NCI-H69 (cell line): Measurements from ENCODE around the gene CADPS2.

Source experiments
- DNase-seq: peaks from one replicate; lab custom pipeline; 2025; lab: John Stamatoyannopoulos, UW

CADPS2 gene

DNA sequence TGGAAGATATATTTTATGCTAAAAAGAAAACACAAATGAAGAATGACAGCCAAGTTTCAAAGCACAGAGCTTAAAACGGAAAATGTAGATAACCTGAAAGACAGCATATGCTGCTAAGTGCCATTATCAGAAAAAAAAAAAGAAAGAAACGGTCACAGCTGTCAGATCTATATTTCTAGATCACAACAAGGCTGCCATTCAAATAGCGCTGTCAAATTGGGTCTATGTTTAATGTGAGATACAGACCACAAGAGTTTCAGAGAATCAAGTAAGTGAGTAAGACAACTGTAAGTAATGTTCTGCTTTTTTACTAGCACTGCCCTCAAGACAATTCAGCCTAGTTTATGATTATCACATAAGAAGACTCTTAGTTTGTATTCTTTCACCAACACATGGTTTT, 117.4 kb downstream of the CADPS2 start:
- DNase-seq = peak; percentile 18

DNA sequence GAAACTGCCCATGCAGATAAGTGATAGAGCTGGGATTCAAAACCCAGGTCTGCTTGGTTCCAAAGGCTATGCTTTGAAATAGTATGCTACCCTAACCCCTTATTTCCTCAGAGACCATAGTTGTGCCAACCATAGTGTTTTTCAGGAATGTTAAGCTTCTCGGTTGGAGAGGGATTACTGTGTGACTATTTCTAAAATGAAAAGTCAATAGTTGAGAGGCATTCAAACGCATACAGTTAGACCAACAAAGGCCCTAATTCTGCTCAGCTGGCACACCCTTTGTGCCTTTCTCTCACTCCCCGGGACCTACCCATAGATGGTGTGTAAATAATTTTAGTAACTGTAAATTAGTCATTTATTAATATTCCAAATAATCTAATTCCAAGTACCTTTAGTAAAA, 118.9 kb downstream of the CADPS2 start:
- peak; percentile 59 for DNase-seq

DNA sequence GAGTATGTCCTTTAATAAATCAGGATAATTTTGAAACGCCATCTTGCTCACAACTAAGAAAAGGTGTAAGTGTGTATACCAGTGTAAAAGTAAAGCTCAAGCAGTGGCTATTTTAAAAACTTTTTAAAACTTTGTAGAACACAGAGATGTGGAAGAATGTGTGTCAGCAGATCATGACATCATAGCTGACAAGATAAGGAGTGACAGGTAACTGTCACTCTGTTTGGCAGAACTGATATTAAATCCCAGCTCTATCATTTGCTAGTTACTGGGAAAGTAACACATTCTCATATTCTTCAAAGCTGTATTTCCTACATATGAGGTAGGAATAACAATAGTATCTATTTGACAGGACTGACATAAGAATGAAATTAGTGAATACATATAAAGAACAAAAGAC, 119.7 kb downstream of the CADPS2 start:
- DNase-seq = no peak

DNA sequence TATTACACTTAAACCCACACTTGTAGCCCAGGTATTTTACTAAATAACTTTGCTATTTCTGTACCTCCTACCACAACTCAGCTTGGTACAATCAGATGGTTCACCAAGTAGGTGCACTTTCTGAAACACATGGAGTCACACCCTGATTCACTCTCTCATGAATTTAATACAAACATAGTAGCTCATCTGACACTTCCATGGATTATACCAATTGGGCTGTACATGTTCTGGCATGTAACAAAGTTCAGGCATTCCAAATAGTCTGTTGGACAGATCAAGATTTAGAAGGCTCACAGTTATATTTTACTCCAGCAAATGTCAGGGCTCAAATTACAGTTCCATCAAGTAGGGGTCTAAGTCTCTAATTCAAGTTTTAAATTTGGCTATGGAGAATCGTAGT, 121.4 kb downstream of the CADPS2 start:
- DNase-seq = no peak

DNA sequence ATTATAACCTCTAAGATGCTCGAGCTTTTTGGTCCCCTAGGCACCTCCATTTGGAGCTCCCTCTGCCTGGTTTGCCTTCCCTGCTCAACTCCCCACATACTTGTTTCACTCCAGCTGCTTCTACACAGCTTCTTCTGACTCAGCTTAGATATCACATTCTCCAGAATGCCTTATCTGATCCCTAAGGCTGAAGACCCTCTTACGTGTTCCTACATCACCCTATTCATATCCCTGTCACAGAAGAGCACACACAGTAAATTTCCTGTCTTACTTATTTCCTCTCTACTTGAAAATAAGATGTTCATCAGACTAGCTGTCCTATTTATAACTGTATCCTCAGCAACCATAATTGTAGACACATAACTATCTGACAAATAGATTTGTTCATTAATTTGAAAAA, 122.2 kb downstream of the CADPS2 start:
- no peak for DNase-seq

DNA sequence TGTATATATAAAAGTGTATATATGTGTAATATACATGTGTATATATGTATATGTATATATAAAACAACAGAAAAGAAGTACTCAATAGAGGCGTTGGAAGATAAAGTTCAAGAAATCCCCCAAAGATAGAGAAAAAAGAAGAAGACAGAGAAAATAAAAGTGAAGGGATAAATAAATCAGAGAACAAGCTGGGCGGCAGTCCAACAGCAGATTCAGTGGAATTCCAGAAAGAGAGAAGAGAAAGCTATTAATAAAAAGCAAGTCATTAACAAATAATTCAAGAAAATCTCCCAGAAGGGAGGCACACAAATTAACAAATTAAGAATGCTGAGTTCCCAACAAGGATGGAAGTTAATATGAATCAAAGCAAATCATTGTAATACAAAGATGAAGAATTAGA, 124.2 kb downstream of the CADPS2 start:
- DNase-seq = no peak

DNA sequence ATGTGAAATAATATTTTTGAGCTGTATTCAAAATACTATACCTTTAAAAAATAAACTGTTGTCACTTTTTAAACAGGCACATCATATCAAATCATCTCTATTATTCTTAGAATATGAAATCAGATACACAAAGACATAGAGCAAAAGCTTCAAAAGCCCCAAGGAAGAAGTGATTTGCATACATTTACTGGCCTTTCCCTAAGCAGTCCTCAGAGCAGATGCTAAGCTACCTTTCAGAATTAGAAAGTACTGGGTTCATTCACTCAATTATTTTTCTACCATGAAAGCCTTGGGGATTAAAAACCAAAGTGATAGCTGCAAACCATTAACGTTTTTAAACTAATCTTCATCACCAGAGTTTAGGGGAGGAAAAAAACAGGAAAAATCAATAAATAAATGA, 127.8 kb downstream of the CADPS2 start:
- no peak for DNase-seq

DNA sequence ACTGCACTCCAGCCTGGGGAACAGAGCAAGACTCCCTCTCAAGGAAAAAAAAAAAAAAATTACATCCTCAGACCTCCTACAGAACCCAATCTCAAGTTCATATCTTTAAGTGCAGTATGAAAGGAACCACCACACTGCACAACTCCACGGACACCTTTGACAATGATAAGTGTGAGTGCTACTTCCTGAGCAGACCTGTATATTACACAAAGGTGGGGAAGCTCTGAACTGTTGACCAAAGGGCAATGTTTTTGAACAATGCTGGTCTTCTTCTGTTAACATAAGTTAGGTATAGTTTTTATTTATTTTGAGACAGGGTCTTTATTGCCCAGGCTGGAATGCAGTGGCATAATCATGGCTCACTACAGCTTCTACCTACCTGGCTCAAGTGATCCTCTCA, 129.4 kb downstream of the CADPS2 start:
- no peak for DNase-seq

DNA sequence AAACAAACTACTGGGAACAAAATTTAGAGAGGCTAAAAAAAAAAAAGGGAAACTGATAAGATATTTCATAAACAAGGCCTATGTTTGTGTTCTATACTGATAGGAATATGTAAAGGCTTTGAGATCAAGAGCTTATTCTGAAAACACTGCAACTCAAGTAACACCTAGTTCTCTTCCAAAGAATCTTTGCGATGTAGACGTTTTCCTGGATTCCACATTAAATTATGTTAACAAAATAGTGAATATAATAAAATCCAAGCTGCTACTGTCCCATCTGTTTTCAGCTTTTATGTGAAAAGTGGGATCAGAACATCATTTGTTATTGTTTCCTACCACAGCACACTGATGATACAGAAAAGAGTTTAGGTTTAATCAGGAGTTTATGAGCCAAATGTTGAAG, 130.6 kb downstream of the CADPS2 start:
- DNase-seq = no peak

DNA sequence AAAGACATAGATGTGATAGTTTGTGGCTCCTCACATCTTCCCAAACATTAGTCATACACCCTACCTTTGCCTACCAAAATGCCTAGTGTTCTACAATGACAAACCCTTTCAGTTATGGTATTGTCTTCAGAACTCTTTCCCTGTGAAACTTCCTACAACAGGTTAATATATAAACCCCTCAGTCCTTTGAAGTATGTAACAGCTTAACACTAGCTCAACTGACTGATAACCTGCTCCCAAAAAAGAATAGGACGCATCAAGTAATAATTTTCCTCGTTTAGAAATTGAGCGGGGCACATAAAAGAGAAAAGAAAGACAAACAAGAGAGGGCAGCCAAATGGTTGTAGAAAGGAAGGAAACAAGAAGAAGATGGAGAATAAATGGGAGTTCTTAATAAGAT, 133.7 kb downstream of the CADPS2 start:
- no peak for DNase-seq

DNA sequence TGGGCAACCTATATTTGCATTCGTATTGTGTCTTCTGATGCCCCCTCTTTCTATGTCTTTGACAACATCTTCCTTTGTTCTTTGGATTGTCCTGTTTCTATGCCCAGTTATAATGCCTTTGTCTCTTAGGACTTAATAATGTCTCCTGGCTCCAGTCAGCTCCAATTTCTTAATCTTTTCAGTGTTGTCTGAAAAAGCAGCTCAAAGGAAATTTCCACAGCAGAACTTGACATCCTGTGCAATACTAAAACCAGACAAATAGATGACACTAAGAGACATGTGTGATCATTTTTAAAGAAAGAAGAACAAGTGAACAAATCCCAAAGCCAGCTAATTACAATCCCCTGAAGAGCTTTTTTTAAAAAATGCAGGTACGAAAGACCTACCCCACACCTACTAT, 135.9 kb downstream of the CADPS2 start:
- DNase-seq = peak; percentile 33

DNA sequence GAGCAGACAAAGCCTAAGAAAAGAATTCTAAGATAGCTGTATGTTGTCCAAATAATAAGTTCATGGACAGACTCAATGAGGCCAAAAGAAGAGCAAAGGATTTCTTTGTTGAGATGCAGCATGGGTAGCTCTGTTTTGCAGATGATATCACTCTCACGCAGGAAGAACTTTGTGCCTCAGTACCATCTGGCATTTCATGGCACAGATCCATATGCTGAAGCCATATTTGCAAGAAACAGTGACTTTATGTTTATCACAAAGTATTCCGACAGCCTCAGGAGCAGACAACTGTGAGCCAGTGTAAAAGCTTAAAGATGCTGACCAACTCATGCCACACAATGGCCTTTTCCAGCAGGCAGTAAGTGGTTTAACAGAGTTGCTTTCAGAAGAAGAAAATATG, 138.1 kb downstream of the CADPS2 start:
- DNase-seq = peak; percentile 67

DNA sequence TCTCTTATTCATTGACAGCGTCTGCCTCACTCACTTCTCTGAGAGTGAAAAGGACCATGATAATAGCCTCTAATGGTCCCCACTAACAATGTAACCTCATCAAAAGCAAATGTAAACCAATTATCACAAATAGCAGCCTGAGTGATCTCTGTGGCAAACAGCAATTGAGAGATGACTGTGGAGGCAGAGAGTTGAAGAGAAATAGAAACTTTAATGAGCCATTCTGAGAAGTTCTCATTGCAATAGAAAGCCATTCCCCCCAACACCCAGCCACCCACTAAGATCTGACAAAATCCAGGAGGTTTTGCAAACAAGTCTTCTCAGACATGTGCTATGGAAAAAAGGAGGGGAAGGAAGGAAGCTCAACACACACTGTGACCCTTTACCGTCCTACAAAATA, 139.3 kb downstream of the CADPS2 start:
- DNase-seq = peak; percentile 95

DNA sequence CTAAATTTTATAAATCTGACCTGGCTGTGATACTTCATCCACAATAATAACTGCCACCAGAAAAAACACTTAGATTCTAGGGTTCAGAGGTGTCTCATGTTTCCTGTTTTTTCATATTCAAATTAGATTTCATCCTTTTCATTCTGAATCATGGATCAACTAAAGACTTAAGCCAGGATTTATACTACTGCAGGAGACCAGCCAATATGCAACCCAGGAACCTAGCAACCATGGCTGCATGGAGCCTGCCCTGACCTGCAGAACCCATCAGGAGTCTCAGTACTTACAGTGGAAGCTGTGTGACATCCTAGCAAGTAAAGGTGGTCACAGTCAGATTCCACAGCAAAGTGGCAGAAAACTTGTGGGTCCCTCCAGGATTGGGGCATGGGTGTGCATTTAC, 143.0 kb downstream of the CADPS2 start:
- peak; percentile 81 for DNase-seq

DNA sequence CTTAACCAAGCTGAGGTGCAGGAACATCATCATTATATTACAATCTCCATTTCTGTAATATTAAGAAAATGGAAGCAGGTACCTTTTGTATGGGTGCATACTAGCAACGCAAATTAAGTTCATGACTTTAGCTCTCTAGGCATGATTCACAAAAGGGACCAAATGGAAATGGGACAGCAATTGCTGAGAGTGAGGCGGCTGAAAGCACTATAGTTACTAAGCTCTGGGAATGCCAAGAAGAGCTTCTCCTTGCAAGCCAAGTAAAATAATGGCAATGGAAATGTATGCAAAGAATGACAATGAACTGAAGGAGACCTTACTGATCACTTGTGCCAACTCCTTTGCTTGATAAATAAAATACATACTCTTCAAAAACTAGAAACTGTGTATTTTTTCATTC, 147.3 kb downstream of the CADPS2 start:
- DNase-seq = no peak

DNA sequence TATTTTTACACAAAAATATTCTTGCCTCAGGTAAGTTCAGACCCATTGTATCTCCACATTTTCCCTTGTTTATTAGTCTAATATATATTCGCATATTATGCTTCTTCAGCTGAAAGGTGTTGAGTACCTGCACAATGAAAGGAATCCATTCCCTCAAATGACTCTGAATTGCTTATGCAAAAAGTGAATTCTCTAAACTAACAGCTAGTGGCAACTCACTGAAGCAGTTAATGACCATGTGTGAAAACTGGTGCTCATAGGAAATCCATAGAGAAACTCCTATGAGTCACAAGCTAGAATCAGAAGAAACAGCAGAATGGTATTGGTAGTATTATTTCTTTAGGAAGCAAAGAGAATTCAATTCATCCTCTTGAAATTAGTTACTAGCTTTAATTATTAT, 150.1 kb downstream of the CADPS2 start:
- no peak for DNase-seq

DNA sequence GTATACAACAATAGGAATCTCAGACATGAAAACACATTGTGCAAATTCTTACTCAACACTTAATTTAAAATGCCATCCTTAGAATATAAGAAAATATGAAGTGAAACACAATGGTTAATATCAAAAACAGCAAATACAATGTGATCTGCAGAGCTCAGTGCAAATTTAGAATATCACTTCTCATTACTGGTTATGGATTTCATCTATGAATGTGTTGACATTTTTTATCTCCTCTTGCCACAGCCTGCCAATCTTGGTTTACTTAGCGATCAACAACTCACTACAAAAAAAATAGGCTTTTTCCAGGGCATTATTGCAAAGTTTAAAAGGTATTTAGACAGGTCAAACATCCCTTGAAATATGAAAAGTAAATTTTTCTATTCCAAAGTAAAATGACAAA, 158.5 kb downstream of the CADPS2 start:
- DNase-seq = no peak

DNA sequence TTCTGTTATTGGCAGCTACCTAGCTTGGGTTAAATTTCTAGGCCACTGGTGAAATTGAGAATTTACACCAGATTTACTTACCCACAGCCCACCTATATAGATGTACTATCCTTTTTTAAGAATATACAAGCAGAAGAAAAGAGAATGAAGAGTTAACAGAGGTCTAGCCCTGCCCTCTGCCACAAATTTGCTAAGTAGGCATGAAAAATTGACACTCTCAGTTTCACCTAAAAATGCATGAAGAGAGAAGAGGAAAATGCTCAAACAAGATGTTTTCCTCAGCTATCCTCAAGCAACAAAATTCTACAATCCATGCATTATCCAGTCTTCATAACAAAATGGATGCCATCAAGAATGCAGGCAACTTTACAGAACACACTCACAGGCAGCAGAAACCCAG, 158.9 kb downstream of the CADPS2 start:
- no peak for DNase-seq

DNA sequence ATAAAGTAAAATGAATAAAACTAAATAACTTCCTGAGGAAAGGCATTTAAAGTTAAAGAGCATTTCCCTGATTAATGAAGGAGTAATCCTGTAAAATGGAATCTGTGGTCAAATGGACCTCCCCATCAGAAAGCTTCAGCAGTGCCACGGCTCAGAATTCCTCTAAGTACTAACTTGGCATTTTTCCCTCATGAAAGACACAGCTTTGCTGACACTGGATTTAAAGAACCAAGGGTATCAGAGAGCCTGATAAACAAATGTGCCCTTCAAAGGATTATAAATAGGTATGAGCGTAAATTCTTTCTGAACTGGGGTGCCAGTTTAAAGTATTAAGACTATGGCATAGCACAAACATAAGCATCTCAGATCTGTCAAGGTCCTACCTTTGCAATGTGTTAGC, 159.4 kb downstream of the CADPS2 start:
- DNase-seq = peak; percentile 22

DNA sequence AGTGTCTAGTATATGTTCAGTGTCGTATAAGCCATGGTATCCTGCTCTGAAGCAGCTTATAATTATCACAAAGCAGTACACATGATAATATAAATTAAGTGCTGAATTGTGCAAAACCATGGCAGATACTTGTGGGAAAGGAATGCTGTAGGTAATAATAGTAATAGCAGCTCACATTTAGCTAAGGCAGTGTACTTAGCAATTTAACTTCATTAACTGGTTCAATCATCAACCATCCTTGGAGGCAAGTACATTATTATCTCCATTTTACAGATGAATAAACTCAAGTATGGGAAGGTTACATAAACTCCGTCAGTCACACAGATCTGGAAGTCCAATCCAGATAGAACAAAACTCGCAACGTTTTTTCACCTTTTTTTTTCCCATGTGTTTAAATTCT, 161.9 kb downstream of the CADPS2 start:
- DNase-seq = no peak

DNA sequence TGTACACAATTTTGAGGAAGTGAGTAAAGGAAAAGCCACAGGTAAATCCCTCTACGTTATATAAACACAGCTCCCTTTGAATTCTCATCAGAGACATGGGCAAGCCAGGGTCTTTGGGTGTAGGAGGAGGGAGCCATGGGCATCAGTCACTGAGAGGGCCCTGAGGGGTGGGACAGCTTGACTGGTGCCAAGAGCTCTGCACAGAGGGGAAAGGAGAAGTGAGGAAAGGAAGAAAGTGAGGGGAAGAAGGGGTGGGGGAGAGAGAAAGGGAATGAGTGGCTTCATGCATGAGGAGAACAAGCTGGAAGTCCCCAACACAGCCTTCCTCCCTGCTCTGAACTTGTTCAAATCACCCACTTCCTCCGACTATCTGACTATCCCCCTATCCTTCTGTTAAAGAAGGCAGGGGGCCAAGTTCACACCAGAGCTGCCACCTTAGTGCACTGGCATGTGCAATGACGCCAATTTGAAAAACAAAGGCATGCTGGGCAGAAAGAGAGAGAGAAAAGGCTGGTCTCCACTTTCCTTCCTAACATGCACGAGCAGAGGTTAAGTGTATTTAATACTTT, 167.2 kb downstream of the CADPS2 start:
- no peak for DNase-seq

DNA sequence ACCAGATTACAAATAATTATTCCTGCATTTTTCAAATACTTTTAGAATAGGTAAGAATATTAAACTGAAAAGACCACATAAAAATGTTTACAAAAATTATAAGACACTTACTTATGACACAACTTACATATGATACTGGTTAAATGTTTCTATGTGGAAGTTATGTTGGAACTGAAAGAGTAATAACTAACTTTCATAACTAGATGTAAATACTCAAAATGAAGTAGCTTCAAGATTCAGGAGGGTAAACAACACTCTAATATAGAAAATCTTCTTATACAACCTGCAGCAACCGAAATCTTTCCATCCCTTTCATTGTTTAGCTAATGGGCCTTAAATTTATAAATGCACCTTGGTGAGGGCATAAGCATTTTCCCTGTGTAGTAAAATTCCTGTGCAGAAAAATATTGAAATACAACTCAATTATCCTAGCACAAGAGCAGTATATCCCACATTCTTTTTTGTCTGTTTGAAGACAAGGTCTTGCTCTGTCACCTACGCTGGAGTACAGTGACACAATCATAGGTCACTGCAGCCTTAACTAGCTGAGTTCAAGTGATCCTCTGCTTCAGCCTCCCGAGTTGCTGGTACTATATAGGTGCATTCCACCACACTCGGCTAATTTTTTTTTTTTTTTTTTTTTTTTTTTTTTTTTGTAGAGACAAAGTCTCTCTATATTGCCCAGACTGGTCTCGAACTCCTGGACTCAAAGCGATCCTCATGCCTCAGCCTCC, 168.7 kb downstream of the CADPS2 start:
- no peak for DNase-seq

DNA sequence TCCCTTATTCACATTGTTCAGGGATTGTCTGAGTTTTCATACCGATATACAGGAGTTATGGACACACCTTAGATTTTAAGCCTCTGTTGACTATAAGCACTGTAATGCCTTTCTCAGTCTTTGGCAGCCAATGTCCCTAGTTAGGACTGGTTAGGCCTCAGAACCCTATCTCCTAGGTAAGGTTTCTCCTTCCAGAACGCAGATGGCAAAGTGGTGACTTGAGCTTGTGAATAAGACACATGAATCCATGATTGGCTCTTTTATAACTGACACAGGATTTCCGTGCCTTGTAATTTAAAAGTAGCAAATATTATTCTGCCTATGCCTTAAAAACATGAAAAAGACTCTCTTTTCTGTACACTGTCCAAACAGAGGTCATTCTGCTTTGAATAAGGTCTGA, 171.1 kb downstream of the CADPS2 start:
- DNase-seq = no peak

DNA sequence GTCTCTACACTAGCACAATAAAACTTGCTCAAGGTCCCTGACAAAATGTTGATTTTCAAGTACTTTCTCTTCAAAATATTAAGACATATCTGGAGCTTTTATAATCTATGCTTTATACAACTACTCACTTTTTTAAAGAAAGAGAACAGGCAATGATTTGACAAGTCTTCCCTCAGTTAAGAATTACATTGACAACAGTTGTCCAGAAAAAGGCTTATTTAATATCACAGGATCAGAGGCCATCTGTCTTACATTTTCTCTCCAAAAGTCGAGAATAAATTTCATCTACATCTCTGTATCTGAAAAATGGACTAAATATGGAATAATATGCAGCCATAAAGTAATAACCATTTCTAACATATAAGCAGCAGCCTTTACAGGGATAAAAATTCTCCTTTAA, 175.3 kb downstream of the CADPS2 start:
- DNase-seq = no peak
